HCT116 (cell line): ENCODE data around the gene TCOF1. TPM values are rescaled to one million over a fixed set of nuclear protein-coding genes. Genes with fewer than 3 reads are reported as not detected.

Experiments
- ATAC-seq: fragments of 200-7000 bp; cut with Tn5 transposase; 2 replicates; pipeline ENCODE4 v1.9.1; 2020; ENCODE audit warnings: mild to moderate bottlenecking, moderate library complexity
- BruUV-seq: library from RNA; stranded (reverse); fragments of 400-500 nt; replicated peaks from 2 replicates; lab custom pipeline; 2021; lab: Mats Ljungman, UMichigan
- CTCF ChIA-PET: fragments of 300-600 bp; sonication (Branson Sonifier 250); formaldehyde crosslinking; loops from one replicate; lab custom pipeline; 2021; ENCODE audit warnings: antibody characterized with exemption; lab: Charles Lee
- POLR2A ChIA-PET: fragments of 300-600, 350-600 bp; sonication (Branson Sonifier 250); formaldehyde crosslinking; loops from one replicate; lab custom pipeline; 2021; ENCODE audit warnings: antibody characterized with exemption; lab: Charles Lee
- RAD21 ChIA-PET, 2 experiments: fragments of 300-600 bp; sonication (Branson Sonifier 250); formaldehyde crosslinking; loops; one replicate each; lab custom pipeline; 2023; ENCODE audit warnings: low total read pairs in 2 of 2; ENCODE audit not compliant: uncharacterized antibody in 2 of 2, unreplicated experiment in 2 of 2, low non-redundant PET in 1 of 2; lab: Charles Lee
- DNase-seq: peaks from one replicate; pipeline ENCODE4 v3.0.0-alpha.2; 2010; ENCODE audit warnings: low read depth, low spot score
- H2AFZ ChIP-seq: fragments of 200-600 bp; shearing (Covaris generic), sonication (generic); 2 replicates; pipeline ENCODE4 v1.6.1; 2017; ENCODE audit warnings: low read depth, mixed run types, mixed read lengths, antibody characterized with exemption, low read length; ENCODE audit not compliant: poor library complexity, severe bottlenecking
- H3K27ac ChIP-seq: 2 replicates; pipeline ENCODE4 v1.5.1; 2012; ENCODE audit warnings: low read depth, low read length
- H3K27me3 ChIP-seq: fragments of 200-600 bp; sonication (generic); 2 replicates; pipeline ENCODE4 v1.6.1; 2016; ENCODE audit warnings: mixed run types, low read length, mixed read lengths; ENCODE audit not compliant: insufficient read depth
- H3K36me3 ChIP-seq, 2 experiments: fragments of 200-500 bp in 1 of 2; fragments of 200-600 bp in 1 of 2; sonication (Bioruptor generic) in 1 of 2; sonication (generic) in 1 of 2; 2 replicates each; pipeline versions ENCODE4 v1.5.1 to v1.6.1; 2014 to 2016; ENCODE audit warnings: low read length in 2 of 2, inconsistent platforms in 1 of 2, mixed read lengths in 1 of 2, mixed run types in 1 of 2; ENCODE audit not compliant: insufficient read depth in 2 of 2, control insufficient read depth in 1 of 2
- H3K4me1 ChIP-seq, 2 experiments: fragments of 200-600 bp in 1 of 2; sonication (generic) in 1 of 2; 2 replicates each; pipeline versions ENCODE4 v1.5.1 to v1.6.1; 2012 to 2017; ENCODE audit warnings: low read length in 2 of 2, inconsistent platforms in 1 of 2, mild to moderate bottlenecking in 1 of 2, mixed read lengths in 1 of 2, mixed run types in 1 of 2, moderate library complexity in 1 of 2; ENCODE audit not compliant: insufficient read depth in 2 of 2, control insufficient read depth in 1 of 2
- H3K4me2 ChIP-seq: fragments of 200-600 bp; sonication (generic); 2 replicates; pipeline ENCODE4 v1.6.1; 2017; ENCODE audit warnings: mixed run types, low read length, mixed read lengths
- H3K4me3 ChIP-seq, 2 experiments: fragments of 200-600 bp in 1 of 2; sonication (generic) in 1 of 2; replicated peaks in 1 of 2; 2 replicates each; pipeline ENCODE4 v1.5.1; 2011 to 2016; ENCODE audit warnings: low read length in 2 of 2, control low read depth in 1 of 2, low read depth in 1 of 2, mild to moderate bottlenecking in 1 of 2, mixed read lengths in 1 of 2, mixed run types in 1 of 2
- H3K79me2 ChIP-seq: fragments of 200-600 bp; sonication (generic); 2 replicates; pipeline ENCODE4 v1.6.1; 2017; ENCODE audit warnings: mild to moderate bottlenecking, mixed run types, low read length, moderate library complexity, mixed read lengths; ENCODE audit not compliant: insufficient read depth
- H3K9ac ChIP-seq: fragments of 200-600 bp; sonication (generic); 2 replicates; pipeline ENCODE4 v1.6.1; 2016; ENCODE audit warnings: low read length, mixed read lengths
- H3K9me2 ChIP-seq: fragments of 200-600 bp; sonication (generic), shearing (Covaris generic); 2 replicates; pipeline ENCODE4 v1.6.1; 2017; ENCODE audit warnings: mixed run types, mild to moderate bottlenecking, moderate library complexity; ENCODE audit not compliant: insufficient read depth
- H3K9me3 ChIP-seq, 2 experiments: fragments of 200-500 bp in 1 of 2; fragments of 200-600 bp in 1 of 2; sonication (Bioruptor generic) in 1 of 2; sonication (generic) in 1 of 2; 2 replicates each; pipeline ENCODE4 v1.6.1; 2014 to 2017; ENCODE audit warnings: low read length in 2 of 2, mixed read lengths in 2 of 2, inconsistent platforms in 1 of 2, low read depth in 1 of 2, mild to moderate bottlenecking in 1 of 2, mixed run types in 1 of 2, moderate library complexity in 1 of 2; ENCODE audit not compliant: control insufficient read depth in 1 of 2, insufficient read depth in 1 of 2
- H4K20me1 ChIP-seq: fragments of 200-600 bp; sonication (generic), shearing (Covaris generic); 2 replicates; pipeline ENCODE4 v1.6.1; 2017; ENCODE audit warnings: mixed run types, mild to moderate bottlenecking, moderate library complexity; ENCODE audit not compliant: insufficient read depth
- ATF3 ChIP-seq: IDR thresholded peaks from 2 replicates; pipeline ENCODE4 v1.6.1; 2012
- CTCF ChIP-seq, 3 experiments: fragments of 200-600 bp in 1 of 3; sonication (generic) in 1 of 3; IDR thresholded peaks in 2 of 3; conservative IDR thresholded peaks in 1 of 3; 2 replicates each; pipeline ENCODE4 v1.5.1; 2012 to 2017; ENCODE audit warnings: low read depth in 2 of 3, low read length in 2 of 3, antibody characterized with exemption in 1 of 3, borderline replicate concordance in 1 of 3, control low read depth in 1 of 3, mild to moderate bottlenecking in 1 of 3, mixed read lengths in 1 of 3, mixed run types in 1 of 3, moderate library complexity in 1 of 3; ENCODE audit not compliant: insufficient read depth in 1 of 3
- EGR1 ChIP-seq: IDR thresholded peaks from 2 replicates; pipeline ENCODE4 v1.6.1; 2012; ENCODE audit warnings: low read depth
- ELF1 ChIP-seq: IDR thresholded peaks from 2 replicates; pipeline ENCODE4 v1.6.1; 2012; ENCODE audit warnings: low read depth, borderline replicate concordance
- EZH2 ChIP-seq: fragments of 200-600 bp; sonication (generic); IDR thresholded peaks from 2 replicates; pipeline ENCODE4 v1.6.1; 2017; ENCODE audit warnings: antibody characterized with exemption, mixed run types
- FOSL1 ChIP-seq: IDR thresholded peaks from 2 replicates; pipeline ENCODE4 v1.6.1; 2012; ENCODE audit warnings: low read depth
- JUND ChIP-seq: IDR thresholded peaks from 2 replicates; pipeline ENCODE4 v1.6.1; 2012
- MAX ChIP-seq: IDR thresholded peaks from 2 replicates; pipeline ENCODE4 v1.6.1; 2012
- POLR2A ChIP-seq: IDR thresholded peaks from 2 replicates; pipeline ENCODE4 v1.7.0; 2011; ENCODE audit warnings: borderline replicate concordance; ENCODE audit not compliant: insufficient read depth, insufficient read length; ENCODE audit errors: extremely low read depth
- RAD21 ChIP-seq: IDR thresholded peaks from 2 replicates; pipeline ENCODE4 v1.6.1; 2012; ENCODE audit warnings: low read depth, mild to moderate bottlenecking
- REST ChIP-seq: IDR thresholded peaks from 2 replicates; pipeline ENCODE4 v1.6.1; 2012; ENCODE audit warnings: low read depth
- TCF7L2 ChIP-seq: IDR thresholded peaks from 2 replicates; pipeline ENCODE4 v1.7.0; 2011; ENCODE audit warnings: borderline replicate concordance, inconsistent platforms; ENCODE audit not compliant: insufficient read depth, insufficient read length; ENCODE audit errors: extremely low read depth
- ZBTB33 ChIP-seq: IDR thresholded peaks from 2 replicates; pipeline ENCODE4 v1.6.1; 2011; ENCODE audit warnings: mild to moderate bottlenecking, low read length, moderate library complexity; ENCODE audit not compliant: insufficient replicate concordance; ENCODE audit errors: extremely low read depth
- intact Hi-C: fragments of 100-400 bp; cut with micrococcal nuclease; formaldehyde crosslinking; loops from 2 replicates; pipeline ENCODE4 v1.10.0; 2022
- total RNA-seq: library from RNA; stranded (reverse); gene quantifications from one replicate; pipeline ENCODE4 v1.2.1, GENCODE V29; 2021; ENCODE audit not compliant: unreplicated experiment

The TCOF1 gene
- total RNA-seq, 1 experiment from 2014 or later: 94.7 TPM

GRCh38 chr5:150313921-150314716 lies 43.4 kb upstream of the TCOF1 start:
- ChIA-PET CTCF (no interaction called here), POLR2A (no interaction called here), RAD21 (no interaction called here)
- no peaks in the 10 kb centered on the region for H4K20me1 ChIP-seq
- no peaks in the 10 kb centered on the region for H3K9me3 ChIP-seq
- no peak for TF ChIP-seq JUND
- no peak for TF ChIP-seq ELF1
- no peak for TF ChIP-seq TCF7L2
- TF ChIP-seq REST: no peak
- no peak for TF ChIP-seq RAD21
- no peak for TF ChIP-seq CTCF (IDR thresholded peaks at IDR 0.05 in 2 of 3, conservative IDR thresholded peaks at IDR 0.05 in 1 of 3; ENCODE audit: borderline replicate concordance in 1 of 3, insufficient read depth in 1 of 3, low read depth in 2 of 3, low read length in 2 of 3)
- no peak for TF ChIP-seq EGR1
- no peak for TF ChIP-seq FOSL1
- TF ChIP-seq POLR2A: no peak
- TF ChIP-seq ZBTB33: no peak
- no peak for TF ChIP-seq ATF3
- no peak for TF ChIP-seq EZH2
- TF ChIP-seq MAX: no peak
- H3K9me2 ChIP-seq: no peaks in the 10 kb centered on the region
- ATAC-seq (no peak), DNase-seq (no peak)
- intact Hi-C loops: no loop called here
- H3K27ac ChIP-seq: no peak overlapping the region
- no TSS peak for BruUV-seq
- no peak overlapping the region for H3K4me3 ChIP-seq
- H3K9ac ChIP-seq: no peak overlapping the region
- no peak overlapping the region for H3K4me2 ChIP-seq
- H3K27me3 ChIP-seq: no peaks in the 10 kb centered on the region
- no peaks in the 10 kb centered on the region for H3K79me2 ChIP-seq
- no peaks in the 10 kb centered on the region for H3K36me3 ChIP-seq
- peaks cover 12 to 27% of the 10 kb centered on the region in 2 experiments for H3K4me1 ChIP-seq
- H2AFZ ChIP-seq: no peak overlapping the region
